Measurements from ENCODE around the gene LRATD1. TPM values are rescaled to one million over a fixed set of nuclear protein-coding genes. Genes with fewer than 3 reads are reported as not detected.
"Not testable (repeated sequence)": the region's sequence is repeated elsewhere in the genome, so short reads cannot be mapped to it uniquely, and the experiment has no call there.

The LRATD1 gene
- total RNA-seq, 2 experiments from 2014 or later: not detected

DNA sequence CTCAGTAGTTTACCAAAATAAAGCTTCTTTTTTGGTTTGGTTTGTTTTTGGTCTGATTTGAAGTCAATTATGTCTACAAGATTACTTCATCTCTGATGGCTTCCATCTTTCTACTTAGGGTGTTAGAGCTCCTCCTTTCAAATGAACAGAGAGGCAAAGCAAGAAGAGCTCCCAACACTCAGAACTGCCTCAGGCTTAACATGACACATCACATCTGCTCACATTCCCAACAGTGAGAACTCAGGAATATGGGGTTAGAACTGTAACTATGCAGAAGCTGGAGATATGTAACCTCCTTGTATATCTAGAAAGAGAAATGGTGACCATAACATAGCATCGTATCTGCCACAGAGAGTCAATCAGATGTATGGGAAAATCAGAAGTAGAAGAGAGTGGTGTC is 11.4 kb upstream of the LRATD1 start:
- H3K36me3 ChIP-seq (ENCODE audit: insufficient read depth, low read length): no peaks in the 10 kb centered on the region
- BruUV-seq (replicated peaks): no TSS peak
- H3K9me2 ChIP-seq (ENCODE audit: insufficient read depth, low read length): no peaks in the 10 kb centered on the region
- no peak overlapping the region for H2AFZ ChIP-seq (ENCODE audit: low read length)
- intact Hi-C loops (cut with micrococcal nuclease; ENCODE audit: unreplicated experiment): no loop called here
- POLR2A ChIA-PET: interaction anchor here (0.7 kb wide), 1 partner anchor 51 kb away, joined by 3 read pairs; no protein-coding TSS in a partner anchor
- CTCF ChIA-PET (ENCODE audit: unreplicated experiment): no interaction called here
- H3K4me3 ChIP-seq (ENCODE audit: low read depth, low read length, poor library complexity, severe bottlenecking): no peak overlapping the region
- DNase-seq (ENCODE audit: low spot score): no peak
- H3K27ac ChIP-seq (ENCODE audit: low read depth, low read length, poor library complexity, severe bottlenecking): no peak overlapping the region
- TF ChIP-seq EZH2phosphoT487 (IDR thresholded peaks at IDR 0.05; ENCODE audit: borderline replicate concordance, low read depth, low read length) (no peak), CTCF (conservative IDR thresholded peaks at IDR 0.05; ENCODE audit: low read length) (no peak)
- H3K4me1 ChIP-seq (ENCODE audit: insufficient read depth, low read length, poor library complexity, severe bottlenecking): no peaks in the 10 kb centered on the region
- H3K79me2 ChIP-seq (ENCODE audit: insufficient read depth, low read depth, low read length): no peaks in the 10 kb centered on the region
- H3K4me2 ChIP-seq (ENCODE audit: low read length): no peak overlapping the region
- no peaks in the 10 kb centered on the region for H4K20me1 ChIP-seq (ENCODE audit: insufficient read depth, low read length)
- no peaks in the 10 kb centered on the region for H3K9me3 ChIP-seq (ENCODE audit: low read length)

- CTCF ChIA-PET (ENCODE audit: unreplicated experiment): no interaction called here
- H3K9me3 ChIP-seq (ENCODE audit: low read length): no peaks in the 10 kb centered on the region
- POLR2A ChIA-PET: interaction anchor here (0.7 kb wide), 1 partner anchor 52 kb away, joined by 3 read pairs; no protein-coding TSS in a partner anchor
- TF ChIP-seq EZH2phosphoT487 (IDR thresholded peaks at IDR 0.05; ENCODE audit: borderline replicate concordance, low read depth, low read length) (no peak), CTCF (conservative IDR thresholded peaks at IDR 0.05; ENCODE audit: low read length) (no peak)
- no peak for DNase-seq (ENCODE audit: low spot score)
- no TSS peak for BruUV-seq (replicated peaks)
- no peak overlapping the region for H2AFZ ChIP-seq (ENCODE audit: low read length)
- H3K9me2 ChIP-seq (ENCODE audit: insufficient read depth, low read length): no peaks in the 10 kb centered on the region
- no peak overlapping the region for H3K4me3 ChIP-seq (ENCODE audit: low read depth, low read length, poor library complexity, severe bottlenecking)
- H4K20me1 ChIP-seq (ENCODE audit: insufficient read depth, low read length): no peaks in the 10 kb centered on the region
- H3K36me3 ChIP-seq (ENCODE audit: insufficient read depth, low read length): no peaks in the 10 kb centered on the region
- no peaks in the 10 kb centered on the region for H3K4me1 ChIP-seq (ENCODE audit: insufficient read depth, low read length, poor library complexity, severe bottlenecking)
- H3K79me2 ChIP-seq (ENCODE audit: insufficient read depth, low read depth, low read length): no peaks in the 10 kb centered on the region
- intact Hi-C loops (cut with micrococcal nuclease; ENCODE audit: unreplicated experiment): no loop called here
- no peak overlapping the region for H3K27ac ChIP-seq (ENCODE audit: low read depth, low read length, poor library complexity, severe bottlenecking)
- H3K4me2 ChIP-seq (ENCODE audit: low read length): no peak overlapping the region
Observed at GRCh38 chr2:14621906-14622549, 10.5 kb upstream of the LRATD1 start.

GRCh38 chr2:14622550-14622939 is 10.0 kb upstream of the LRATD1 start:
- intact Hi-C loops (cut with micrococcal nuclease; ENCODE audit: unreplicated experiment); H3K9me3 ChIP-seq (ENCODE audit: low read length); H3K4me2 ChIP-seq (ENCODE audit: low read length); H3K4me3 ChIP-seq (ENCODE audit: low read depth, low read length, poor library complexity, severe bottlenecking); H3K36me3 ChIP-seq (ENCODE audit: insufficient read depth, low read length); BruUV-seq (replicated peaks); H3K27ac ChIP-seq (ENCODE audit: low read depth, low read length, poor library complexity, severe bottlenecking); POLR2A ChIA-PET; H4K20me1 ChIP-seq (ENCODE audit: insufficient read depth, low read length); H3K9me2 ChIP-seq (ENCODE audit: insufficient read depth, low read length); H3K79me2 ChIP-seq (ENCODE audit: insufficient read depth, low read depth, low read length); CTCF ChIA-PET (ENCODE audit: unreplicated experiment); DNase-seq (ENCODE audit: low spot score); H2AFZ ChIP-seq (ENCODE audit: low read length); H3K4me1 ChIP-seq (ENCODE audit: insufficient read depth, low read length, poor library complexity, severe bottlenecking): not testable (repeated sequence)

Measured in OCI-LY7 (cell line).